Fibroblast of villous mesenchyme (primary cell): Measurements from ENCODE around the gene OR51M1. TPM values are rescaled to one million over a fixed set of nuclear protein-coding genes. Genes with fewer than 3 reads are reported as not detected.

Experiments used
- DNase-seq: peaks from one replicate; pipeline ENCODE4 v3.0.0-alpha.2; 2010; ENCODE audit warnings: low read depth
- H3K4me3 ChIP-seq: 2 replicates; pipeline ENCODE4 v1.5.1; 2011; ENCODE audit warnings: low read depth, mild to moderate bottlenecking, low read length
- CTCF ChIP-seq: IDR thresholded peaks from 2 replicates; pipeline ENCODE4 v1.5.1; 2012; ENCODE audit warnings: low read depth, mild to moderate bottlenecking, low read length; ENCODE audit not compliant: insufficient read depth
- small RNA-seq: library from RNA; depleted of rRNA; stranded (forward); fragments of <200 nt; gene quantifications from one replicate; pipeline ENCODE3, GENCODE V24; 2012
- total RNA-seq: library from RNA; depleted of rRNA; stranded (reverse); fragments of >200 nt; gene quantifications from 2 replicates; pipeline ENCODE4 v1.2.3, GENCODE V29; 2012

The OR51M1 gene
- total RNA-seq, 1 donor, result not detected

GRCh38 chr11:5441414-5441813 is 57.8 kb downstream of the OR51M1 start, which contains the start of gene OR51I1:
Gene OR51I1 (minus strand): TSS chr11:5441514. CDS start chr11:5441514, 0 bp downstream.
- TF ChIP-seq CTCF, result no peak
- H3K4me3 ChIP-seq, result no peak within 1 kb of the TSS
- DNase-seq, result no peak

Small RNA genes lying within 50 kb of the gene (small RNA-seq; reads per million reads assigned to genes)
- gene AC104389.3, result not detected

Other genes starting within 250 kb of the OR51M1 start
- not detected in 2 replicates for gene OR52A5, start 245.5 kb upstream of the OR51M1 start, total RNA-seq
- not detected in 2 replicates for gene OR52A1, start 229.1 kb upstream of the OR51M1 start, total RNA-seq
- gene OR51V1, start 183.1 kb upstream of the OR51M1 start, total RNA-seq, result not detected in 2 replicates
- gene HBB, start 156.7 kb upstream of the OR51M1 start, total RNA-seq, result not detected in 2 replicates
- gene HBD, start 149.3 kb upstream of the OR51M1 start, total RNA-seq, result 0.32 and 0.43 TPM in 2 replicates
- not detected in 2 replicates for gene HBG1, start 134.0 kb upstream of the OR51M1 start, total RNA-seq
- gene HBG2, start 129.0 kb upstream of the OR51M1 start, total RNA-seq, result not detected in 2 replicates
- 0.97 and 1.7 TPM in 2 replicates for gene HBE1, start 113.9 kb upstream of the OR51M1 start, total RNA-seq
- gene OR51B4, start 81.9 kb upstream of the OR51M1 start, total RNA-seq, result 0.43 TPM in 1 of 2 replicates, not detected in the other
- gene OR51B2, start 59.5 kb upstream of the OR51M1 start, total RNA-seq, result not detected in 2 replicates
- gene OR51B5, start 40.3 kb upstream of the OR51M1 start, total RNA-seq, result 0.32 and 0.43 TPM in 2 replicates
- gene OR51B6, start 32.3 kb upstream of the OR51M1 start, total RNA-seq, result not detected in 2 replicates
- gene OR51Q1, start 38.3 kb downstream of the OR51M1 start, total RNA-seq, result not detected in 2 replicates
- under 0.01 TPM in 1 of 2 replicates, not detected in the other for gene OR51I1, start 57.7 kb downstream of the OR51M1 start, total RNA-seq
- gene OR51I2, start 65.5 kb downstream of the OR51M1 start, total RNA-seq, result not detected in 2 replicates
- gene OR52D1, start 104.9 kb downstream of the OR51M1 start, total RNA-seq, result not detected in 2 replicates
- 0.43 TPM in 1 of 2 replicates, not detected in the other for gene UBQLN3, start 126.1 kb downstream of the OR51M1 start, total RNA-seq
- gene UBQLNL, start 132.9 kb downstream of the OR51M1 start, total RNA-seq, result under 0.01 TPM in 2 replicates
- gene OR52H1, start 164.7 kb downstream of the OR51M1 start, total RNA-seq, result 0.32 and 0.86 TPM in 2 replicates
- gene OR52B6, start 197.1 kb downstream of the OR51M1 start, total RNA-seq, result not detected in 2 replicates
- 6.1 and 6.5 TPM in 2 replicates for gene TRIM6, start 212.8 kb downstream of the OR51M1 start, total RNA-seq
- gene TRIM34, start 241.2 kb downstream of the OR51M1 start, total RNA-seq, result 7.1 and 10.4 TPM in 2 replicates